GM12878 (cell line): ENCODE results near the gene OR6B2. TPM values are rescaled to one million over a fixed set of nuclear protein-coding genes. Genes with fewer than 3 reads are reported as not detected.

Source experiments
- ATAC-seq: fragments of 200-7000 bp; cut with Tn5 transposase; 3 replicates; pipeline ENCODE4 v1.9.1; 2020; ENCODE audit warnings: mild to moderate bottlenecking, moderate library complexity
- BruUV-seq: library from RNA; stranded (reverse); fragments of 400-500 nt; replicated peaks from 2 replicates; lab custom pipeline; 2021; lab: Mats Ljungman, UMichigan
- CTCF ChIA-PET: fragments of 300-600 bp; sonication (Branson Sonifier 250); formaldehyde crosslinking; extraction: SDS; loops from one replicate; lab custom pipeline; 2021; ENCODE audit warnings: inconsistent platforms; lab: Yijun Ruan, JAX
- POLR2A ChIA-PET: fragments of 350-600 bp; formaldehyde crosslinking; extraction: SDS; loops from one replicate; lab custom pipeline; 2021; ENCODE audit warnings: inconsistent platforms; lab: Charles Lee
- RAD21 ChIA-PET: fragments of 300-600 bp; sonication (Branson Sonifier 250); formaldehyde crosslinking; loops from one replicate; lab custom pipeline; 2023; ENCODE audit warnings: antibody characterized with exemption; ENCODE audit not compliant: unreplicated experiment; lab: Charles Lee
- SMC1A ChIA-PET: fragments of 300-600 bp; sonication (Branson Sonifier 250); formaldehyde crosslinking; loops from one replicate; lab custom pipeline; 2023; ENCODE audit not compliant: unreplicated experiment, uncharacterized antibody; lab: Charles Lee
- DNase-seq: peaks from one replicate; pipeline ENCODE4 v3.0.0-alpha.2; 2011; ENCODE audit warnings: low read depth, low spot score
- FAIRE-seq: peaks from 3 replicates; lab custom pipeline; 2011; peaks lifted over from hg19 to GRCh38; lab: Jason Lieb, UNC
- H2AFZ ChIP-seq: 2 replicates; pipeline ENCODE4 v1.6.0; 2011; ENCODE audit warnings: low read depth, low read length, control low read depth; ENCODE audit not compliant: control insufficient read depth
- H3K27ac ChIP-seq: 2 replicates; pipeline ENCODE4 v1.5.1; 2011; ENCODE audit warnings: control low read depth; ENCODE audit not compliant: control insufficient read depth, insufficient read depth
- H3K27me3 ChIP-seq, 2 experiments: replicated peaks in 1 of 2; 2 replicates each; pipeline versions ENCODE4 v1.6.0 to v1.6.1; 2011; ENCODE audit warnings: low read length in 1 of 2; ENCODE audit not compliant: control insufficient read depth in 2 of 2, insufficient read depth in 2 of 2
- H3K36me3 ChIP-seq, 2 experiments: 2 replicates each; pipeline ENCODE4 v1.5.1; 2011; ENCODE audit warnings: low read length in 1 of 2; ENCODE audit not compliant: control insufficient read depth in 2 of 2, insufficient read depth in 2 of 2
- H3K4me1 ChIP-seq: 2 replicates; pipeline ENCODE4 v1.6.1; 2011; ENCODE audit warnings: mild to moderate bottlenecking, low read length, moderate library complexity, mixed read lengths; ENCODE audit not compliant: control insufficient read depth, insufficient read depth
- H3K4me2 ChIP-seq: 2 replicates; pipeline ENCODE4 v1.6.0; 2011; ENCODE audit warnings: control low read depth; ENCODE audit not compliant: control insufficient read depth, insufficient read depth
- H3K4me3 ChIP-seq: fragments of 200-600 bp; sonication (generic); 2 replicates; pipeline ENCODE4 v1.5.1; 2016
- H3K79me2 ChIP-seq: 2 replicates; pipeline ENCODE4 v1.6.0; 2011; ENCODE audit warnings: low read length; ENCODE audit not compliant: control insufficient read depth, insufficient read depth
- H3K9ac ChIP-seq: 2 replicates; pipeline ENCODE4 v1.8.0; 2011; ENCODE audit warnings: low read length, control low read depth, mixed read lengths; ENCODE audit not compliant: control insufficient read depth, insufficient read depth
- H3K9me3 ChIP-seq: replicated peaks from 3 replicates; pipeline ENCODE4 v1.5.1; 2011; ENCODE audit warnings: mild to moderate bottlenecking, low read length; ENCODE audit not compliant: control insufficient read depth, insufficient read depth
- H4K20me1 ChIP-seq: 2 replicates; pipeline ENCODE4 v1.6.0; 2011; ENCODE audit not compliant: control insufficient read depth, insufficient read depth
- ATF2 ChIP-seq: IDR thresholded peaks from 2 replicates; pipeline ENCODE4 v1.6.1; 2012; ENCODE audit warnings: low read length, inconsistent platforms
- CBX3 ChIP-seq: fragments of 200-600 bp; sonication (generic); IDR thresholded peaks from 2 replicates; pipeline ENCODE4 v1.6.1; 2016; ENCODE audit warnings: low read depth, borderline replicate concordance
- CHD1 ChIP-seq: IDR thresholded peaks from 2 replicates; pipeline ENCODE4 v1.6.1; 2012; ENCODE audit warnings: low read depth, low read length, improper control_type of control experiment
- HDAC2 ChIP-seq: fragments of 200-600 bp; sonication (generic); IDR thresholded peaks from 2 replicates; pipeline ENCODE4 v1.6.1; 2017
- HSF1 ChIP-seq: fragments of 150-350 bp; IDR thresholded peaks from 2 replicates; pipeline ENCODE4 v1.6.1; 2014; ENCODE audit warnings: mild to moderate bottlenecking, low read depth, low read length
- IKZF1 ChIP-seq: fragments of 450-650 bp; conservative IDR thresholded peaks from 2 replicates; pipeline ENCODE4 v1.6.1; 2017; ENCODE audit warnings: antibody characterized with exemption, mild to moderate bottlenecking
- MXI1 ChIP-seq: fragments of 150-350 bp; IDR thresholded peaks from 2 replicates; pipeline ENCODE4 v1.6.1; 2011; ENCODE audit warnings: low read depth, mild to moderate bottlenecking, inconsistent platforms, low read length, improper control_type of control experiment
- NR2C1 ChIP-seq: fragments of 450-650 bp; IDR thresholded peaks from 2 replicates; pipeline ENCODE4 v1.6.1; 2017; ENCODE audit warnings: antibody characterized with exemption, mild to moderate bottlenecking, moderate library complexity
- PAX8 ChIP-seq: fragments of 450-650 bp; IDR thresholded peaks from 2 replicates; pipeline ENCODE4 v1.6.1; 2017; ENCODE audit warnings: mild to moderate bottlenecking, moderate library complexity
- RUNX3 ChIP-seq: IDR thresholded peaks from 2 replicates; pipeline ENCODE4 v1.6.1; 2012; ENCODE audit warnings: low read length, inconsistent platforms
- SUPT20H ChIP-seq: IDR thresholded peaks from 2 replicates; pipeline ENCODE4 v1.6.1; 2011; ENCODE audit warnings: low read depth, mild to moderate bottlenecking, low read length, moderate library complexity, borderline replicate concordance; ENCODE audit not compliant: control insufficient read depth
- TBL1XR1 ChIP-seq: IDR thresholded peaks from 2 replicates; pipeline ENCODE4 v1.6.1; 2012; ENCODE audit warnings: low read depth, low read length, improper control_type of control experiment
- TCF7 ChIP-seq: IDR thresholded peaks from 2 replicates; pipeline ENCODE4 v1.6.1; 2014; ENCODE audit warnings: antibody characterized with exemption, borderline replicate concordance
- ZNF622 ChIP-seq: fragments of 450-650 bp; IDR thresholded peaks from 2 replicates; pipeline ENCODE4 v1.6.1; 2017; ENCODE audit warnings: mild to moderate bottlenecking, inconsistent platforms
- WGBS: methylation state at CpG from one replicate; pipeline ENCODE4 v1.1.6; 2016; ENCODE audit warnings: low lambda C conversion rate; ENCODE audit not compliant: insufficient replicate concordance, insufficient coverage; ENCODE audit errors: missing lambda C conversion rate; 5-methylcytosine and 5-hydroxymethylcytosine counted together
- in situ Hi-C: fragments of 300-500 bp; cut with MboI; formaldehyde crosslinking; loops from 9 replicates; pipeline ENCODE4 v1.14.3; 2018; ENCODE audit warnings: mixed read lengths
- intact Hi-C: fragments of 100-400 bp; cut with micrococcal nuclease; formaldehyde crosslinking; loops from one replicate; pipeline ENCODE4 v1.14.2; 2022; ENCODE audit not compliant: unreplicated experiment
- polyA plus RNA-seq, 11 experiments: library from polyadenylated mRNA; depleted of rRNA in 4 of 11; unstranded in 6 of 11; stranded (reverse) in 5 of 11; fragments of >200 nt; fragmentation: Nextera tagmentation in 4 of 11; fragmentation: Illumina TruSeq in 1 of 11; extraction: Ambion mirVana in 4 of 11; extraction: Trizol in 1 of 11; gene quantifications; 1 replicate in 1 of 11; 2 replicates in 10 of 11; pipeline versions ENCODE4 v1.2.1 to v1.2.3, GENCODE V29; 2011 to 2016; ENCODE audit warnings: inconsistent platforms in 2 of 11, missing spikeins in 2 of 11, low read depth in 1 of 11
- total RNA-seq, 4 experiments: library from RNA; depleted of rRNA in 3 of 4; stranded (reverse); fragments of >200 nt in 3 of 4; fragmentation: Illumina TruSeq in 1 of 4; extraction: Trizol in 1 of 4; gene quantifications; 2 replicates each; pipeline versions ENCODE4 v1.2.1 to v1.2.3, GENCODE V29; 2013 to 2021

The OR6B2 gene
- total and polyA plus RNA-seq, 10 of the 15 experiments (the other 5 are each of a cell fraction or from before 2014, with no cell fraction given): not detected

- WGBS: 76% methylated on average over 9 of the region's 9 CpGs
- SMC1A ChIA-PET: no interaction called here
- POLR2A ChIA-PET: no interaction called here
- peaks cover 4% of the 10 kb centered on the region; the same call in 1 of the 2 replicates for H4K20me1 ChIP-seq
- TF ChIP-seq TCF7 (no peak), ZNF622 (no peak), SUPT20H (no peak), ATF2 (no peak), CBX3 (no peak), NR2C1 (no peak), IKZF1 (no peak), TBL1XR1 (no peak), PAX8 (no peak), RUNX3 (no peak), MXI1 (no peak), HSF1 (no peak), CHD1 (no peak), HDAC2 (no peak)
- TF ChIP-seq, all 136 proteins: peak for 0
- no peak for ATAC-seq
- H3K4me2 ChIP-seq: peak overlapping the region; percentile 79
- FAIRE-seq: no peak
- intact Hi-C loops: no loop called here
- in situ Hi-C loops: no loop called here
- CTCF ChIA-PET: interaction anchor here (1.8 to 4.5 kb wide), 2 partner anchors 8 to 31 kb away, joined by 7 to 19 read pairs; no protein-coding TSS in a partner anchor
- RAD21 ChIA-PET: no interaction called here
- H3K27me3 ChIP-seq: no peaks in the 10 kb centered on the region
- no peak overlapping the region for H2AFZ ChIP-seq
- H3K9ac ChIP-seq: peak overlapping the region; percentile 88; the same call in 1 of the 2 replicates
- H3K27ac ChIP-seq: no peak overlapping the region
- no peak for DNase-seq
- H3K36me3 ChIP-seq: peaks cover 7 to 9% of the 10 kb centered on the region in 2 experiments
- BruUV-seq: TSS peak; percentile 65
- peaks cover 35% of the 10 kb centered on the region for H3K79me2 ChIP-seq
- H3K9me3 ChIP-seq: no peaks in the 10 kb centered on the region
- peak overlapping the region; percentile 79; the same call in 1 of the 2 replicates for H3K4me3 ChIP-seq
- H3K4me1 ChIP-seq: no peaks in the 10 kb centered on the region; the same call in none of the 2 replicates
Observed at GRCh38 chr2:240023792-240024191, 6.4 kb downstream of the OR6B2 start.
